MCF 10A (cell line): ENCODE data around the gene SPACDR. TPM values are rescaled to one million over a fixed set of nuclear protein-coding genes. Genes with fewer than 3 reads are reported as not detected.
"Not testable (repeated sequence)": the region's sequence is repeated elsewhere in the genome, so short reads cannot be mapped to it uniquely, and the experiment has no call there.

Experiments
- BruUV-seq: library from RNA; stranded (reverse); fragments of 400-500 nt; replicated peaks from 2 replicates; lab custom pipeline; 2021; lab: Mats Ljungman, UMichigan
- CTCF ChIA-PET: fragments of 300-600 bp; sonication (Branson Sonifier 250); formaldehyde crosslinking; extraction: SDS; loops from one replicate; lab custom pipeline; 2021; ENCODE audit warnings: antibody characterized with exemption, inconsistent platforms; lab: Yijun Ruan, JAX
- POLR2A ChIA-PET: fragments of 300-600, 350-650 bp; sonication (Branson Sonifier 250); formaldehyde crosslinking; extraction: SDS; loops from one replicate; lab custom pipeline; 2020; ENCODE audit warnings: antibody characterized with exemption, inconsistent platforms; lab: Yijun Ruan, JAX
- DNase-seq: peaks from one replicate; pipeline ENCODE4 v3.0.0-alpha.2; 2018; ENCODE audit not compliant: unreplicated experiment
- H3K27ac Mint-ChIP-seq: one replicate; pipeline ENCODE4 v1.8.0; 2022; ENCODE audit warnings: mild to moderate bottlenecking, low read depth, mixed read lengths; ENCODE audit not compliant: unreplicated experiment
- H3K27me3 Mint-ChIP-seq: one replicate; pipeline ENCODE4 v1.8.0; 2022; ENCODE audit warnings: mixed read lengths; ENCODE audit not compliant: insufficient read depth, unreplicated experiment
- H3K36me3 Mint-ChIP-seq: one replicate; pipeline ENCODE4 v1.8.0; 2022; ENCODE audit warnings: mild to moderate bottlenecking, moderate library complexity, mixed read lengths; ENCODE audit not compliant: insufficient read depth, unreplicated experiment
- H3K4me1 Mint-ChIP-seq: one replicate; pipeline ENCODE4 v1.8.0; 2022; ENCODE audit warnings: mixed read lengths; ENCODE audit not compliant: insufficient read depth, unreplicated experiment
- H3K4me3 Mint-ChIP-seq: one replicate; pipeline ENCODE4 v1.8.0; 2022; ENCODE audit warnings: mild to moderate bottlenecking, moderate library complexity, mixed read lengths; ENCODE audit not compliant: unreplicated experiment
- H3K9me3 Mint-ChIP-seq: one replicate; pipeline ENCODE4 v1.8.0; 2022; ENCODE audit warnings: mixed read lengths; ENCODE audit not compliant: unreplicated experiment
- intact Hi-C: fragments of 100-400 bp; cut with micrococcal nuclease; formaldehyde crosslinking; loops from 2 replicates; pipeline ENCODE4 v1.14.1; 2022
- total RNA-seq: library from RNA; stranded (reverse); gene quantifications from 2 replicates; pipeline ENCODE4 v1.2.3, GENCODE V29; 2022
- TF ChIP-seq, protein P1 (sequence below): fragments of 200-600 bp; IDR thresholded peaks from one replicate; pipeline ENCODE4 v1.8.0; 2022; ENCODE audit warnings: antibody characterized with exemption, mild to moderate bottlenecking; ENCODE audit not compliant: unreplicated experiment

Gene SPACDR
- total RNA-seq, 1 experiment from 2014 or later = 0.49 TPM

- intact Hi-C loops = no loop called here
- CTCF ChIA-PET = no interaction called here
- H3K4me3 Mint-ChIP-seq = peak overlapping the region; percentile 17
- TF ChIP-seq, protein P1, sequence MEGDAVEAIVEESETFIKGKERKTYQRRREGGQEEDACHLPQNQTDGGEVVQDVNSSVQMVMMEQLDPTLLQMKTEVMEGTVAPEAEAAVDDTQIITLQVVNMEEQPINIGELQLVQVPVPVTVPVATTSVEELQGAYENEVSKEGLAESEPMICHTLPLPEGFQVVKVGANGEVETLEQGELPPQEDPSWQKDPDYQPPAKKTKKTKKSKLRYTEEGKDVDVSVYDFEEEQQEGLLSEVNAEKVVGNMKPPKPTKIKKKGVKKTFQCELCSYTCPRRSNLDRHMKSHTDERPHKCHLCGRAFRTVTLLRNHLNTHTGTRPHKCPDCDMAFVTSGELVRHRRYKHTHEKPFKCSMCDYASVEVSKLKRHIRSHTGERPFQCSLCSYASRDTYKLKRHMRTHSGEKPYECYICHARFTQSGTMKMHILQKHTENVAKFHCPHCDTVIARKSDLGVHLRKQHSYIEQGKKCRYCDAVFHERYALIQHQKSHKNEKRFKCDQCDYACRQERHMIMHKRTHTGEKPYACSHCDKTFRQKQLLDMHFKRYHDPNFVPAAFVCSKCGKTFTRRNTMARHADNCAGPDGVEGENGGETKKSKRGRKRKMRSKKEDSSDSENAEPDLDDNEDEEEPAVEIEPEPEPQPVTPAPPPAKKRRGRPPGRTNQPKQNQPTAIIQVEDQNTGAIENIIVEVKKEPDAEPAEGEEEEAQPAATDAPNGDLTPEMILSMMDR = no peak
- peak; percentile 95 for DNase-seq
- no peaks in the 10 kb centered on the region for H3K27me3 Mint-ChIP-seq
- H3K36me3 Mint-ChIP-seq = no peaks in the 10 kb centered on the region
- BruUV-seq = no TSS peak
- H3K4me1 Mint-ChIP-seq = peaks cover 18% of the 10 kb centered on the region
- POLR2A ChIA-PET = interaction anchor here (0.6 to 2.2 kb wide), 9 partner anchors 13 to 164 kb away, joined by 3 to 11 read pairs (median 4); partner anchors contain the start of genes AGFG2, GNB2 and TSC22D4
- no peaks in the 10 kb centered on the region for H3K9me3 Mint-ChIP-seq
- H3K27ac Mint-ChIP-seq = peak overlapping the region; percentile 57
Observed at GRCh38 chr7:100509231-100509630, 45.2 kb upstream of the SPACDR start.

DNA sequence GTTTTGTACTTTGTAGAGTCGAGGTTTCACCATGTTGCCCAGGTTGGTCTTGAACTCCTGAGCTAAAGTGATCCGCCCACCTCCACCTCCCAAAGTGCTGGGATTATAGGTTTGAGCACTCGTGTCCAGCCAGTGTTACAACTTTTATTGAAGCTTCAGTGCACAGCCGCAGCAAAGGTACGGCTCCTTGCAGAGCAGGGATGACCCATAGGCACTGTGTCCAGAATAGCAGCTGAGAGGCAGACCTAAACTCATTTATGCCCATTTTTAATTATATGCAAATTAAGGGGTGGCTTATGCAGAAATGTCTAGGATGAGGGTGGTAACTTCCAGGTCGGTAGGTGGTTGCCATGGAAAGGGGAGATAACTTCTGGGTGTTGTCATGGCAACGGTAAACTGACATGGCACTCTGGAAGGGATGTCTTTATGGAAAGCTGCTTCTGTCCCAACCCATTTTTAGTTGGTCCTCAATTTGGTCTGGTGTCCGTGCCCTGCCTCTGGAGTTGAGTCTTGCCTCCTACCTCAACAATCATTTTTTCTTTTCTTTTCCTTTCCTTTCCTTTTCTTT lies 42.4 kb upstream of the SPACDR start:
- peaks cover 24% of the 10 kb centered on the region for H3K4me1 Mint-ChIP-seq
- H3K27ac Mint-ChIP-seq = no peak overlapping the region
- no TSS peak for BruUV-seq
- H3K9me3 Mint-ChIP-seq = no peaks in the 10 kb centered on the region
- no peak for DNase-seq
- TF ChIP-seq, protein P1 = no peak
- no peaks in the 10 kb centered on the region for H3K36me3 Mint-ChIP-seq
- CTCF ChIA-PET = no interaction called here
- POLR2A ChIA-PET = interaction anchor here (0.6 kb wide), 1 partner anchor 1285 kb away, joined by 3 read pairs; no protein-coding TSS in a partner anchor
- no peak overlapping the region for H3K4me3 Mint-ChIP-seq
- H3K27me3 Mint-ChIP-seq = no peaks in the 10 kb centered on the region
- intact Hi-C loops = no loop called here

DNA sequence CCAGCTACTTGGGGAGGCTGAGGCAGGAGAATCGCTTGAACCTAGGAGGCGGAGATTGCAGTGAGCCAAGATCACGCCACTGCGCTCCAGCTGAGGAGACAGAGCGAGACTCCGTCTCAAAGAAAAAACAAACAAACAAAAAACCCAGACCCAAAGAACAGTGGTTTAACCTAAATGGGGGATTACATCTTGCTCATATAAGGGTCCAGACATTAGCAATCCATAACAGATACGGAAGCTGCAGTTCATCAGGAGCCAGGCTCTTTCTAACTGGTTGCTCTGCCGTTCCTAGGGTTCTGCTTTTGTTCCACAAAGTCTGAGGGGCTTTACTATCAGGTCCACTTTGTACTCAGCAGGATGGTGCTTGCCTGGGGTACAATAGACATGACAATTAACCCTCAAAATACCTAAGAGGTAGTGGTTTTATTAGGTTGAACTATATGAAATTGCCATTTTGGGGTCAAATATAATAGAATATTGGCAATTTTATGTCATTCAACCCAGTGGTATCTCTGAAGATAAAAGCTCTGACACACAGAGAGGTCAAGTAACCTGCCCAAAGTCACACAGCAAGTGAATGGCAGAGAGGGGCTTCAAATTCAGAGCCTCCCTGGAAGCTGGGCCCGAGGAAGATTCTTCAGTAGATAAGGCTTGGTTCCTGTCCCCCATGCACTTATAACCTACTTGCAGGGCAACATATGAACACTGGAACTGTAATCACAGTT lies 41.0 kb upstream of the SPACDR start:
- Mint-ChIP-seq H3K4me3 (no peak overlapping the region), H3K36me3 (no peaks in the 10 kb centered on the region), H3K4me1 (peaks cover 24% of the 10 kb centered on the region), H3K27ac (no peak overlapping the region), H3K27me3 (no peaks in the 10 kb centered on the region), H3K9me3 (no peaks in the 10 kb centered on the region)
- TF ChIP-seq, protein P1 = no peak
- intact Hi-C loops = no loop called here
- ChIA-PET CTCF (interaction anchor here (0.9 kb wide), 2 partner anchors 22 to 54 kb away, joined by 3 read pairs; no protein-coding TSS in a partner anchor), POLR2A (no interaction called here)
- no peak for DNase-seq
- BruUV-seq = no TSS peak

DNA sequence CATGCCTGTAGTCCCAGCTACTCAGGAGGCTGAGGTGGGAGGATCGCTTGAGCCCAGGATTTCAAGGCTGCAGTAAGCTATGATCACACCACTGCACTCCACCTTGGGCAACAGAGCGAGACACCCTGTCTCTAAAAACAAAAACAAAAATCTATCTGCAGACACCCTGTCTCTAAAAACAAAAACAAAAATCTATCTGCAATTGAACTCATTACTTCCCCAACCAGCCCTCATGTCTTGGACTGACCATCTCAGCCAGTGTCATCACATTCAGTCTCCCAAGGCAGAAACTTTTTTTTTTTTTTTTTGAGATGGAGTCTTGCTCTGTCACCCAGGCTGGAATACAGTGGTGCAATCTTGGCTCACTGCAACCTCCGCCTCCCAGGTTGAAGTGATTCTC lies 40.0 kb upstream of the SPACDR start:
- H3K9me3 Mint-ChIP-seq, DNase-seq, intact Hi-C loops, BruUV-seq, H3K27me3 Mint-ChIP-seq, H3K27ac Mint-ChIP-seq, H3K4me3 Mint-ChIP-seq, H3K36me3 Mint-ChIP-seq: not testable (repeated sequence)
- H3K4me1 Mint-ChIP-seq = peaks cover 19% of the 10 kb centered on the region
- CTCF ChIA-PET = interaction anchor here (0.6 kb wide), 1 partner anchor 38 kb away, joined by 3 read pairs; no protein-coding TSS in a partner anchor
- POLR2A ChIA-PET = interaction anchor here (0.7 kb wide), 1 partner anchor 46 kb away, joined by 3 read pairs; no protein-coding TSS in a partner anchor

GRCh38 chr7:100500743-100501142 lies 36.7 kb upstream of the SPACDR start:
- H3K9me3 Mint-ChIP-seq, CTCF ChIA-PET, H3K27me3 Mint-ChIP-seq, intact Hi-C loops, H3K27ac Mint-ChIP-seq, H3K4me3 Mint-ChIP-seq, DNase-seq, BruUV-seq, H3K4me1 Mint-ChIP-seq, POLR2A ChIA-PET, H3K36me3 Mint-ChIP-seq: not testable (repeated sequence)
